Breast epithelium (tissue), 3 donors: ENCODE results near the gene FOXD4L1.
"Not testable (repeated sequence)": the region's sequence is repeated elsewhere in the genome, so short reads cannot be mapped to it uniquely, and the experiment has no call there.

Source experiments
- CTCF ChIP-seq, 3 donors: fragments of 450-650 bp; IDR thresholded peaks; one replicate each; pipeline ENCODE4 v1.5.1; 2016 to 2017; ENCODE audit warnings: antibody characterized with exemption in 3 of 3, mild to moderate bottlenecking in 3 of 3, moderate library complexity in 3 of 3
- POLR2AphosphoS5 ChIP-seq, 3 donors: sonication (generic); formaldehyde crosslinking; IDR thresholded peaks; one replicate each; pipeline ENCODE4 v1.6.1; 2017; ENCODE audit warnings: antibody characterized with exemption in 3 of 3

- TF ChIP-seq CTCF, POLR2AphosphoS5 (IDR thresholded peaks at IDR 0.05): not testable (repeated sequence)
Measured at GRCh38 chr2:113496527-113496926, 1.9 kb upstream of the FOXD4L1 start.
